Hair follicular keratinocyte (primary cell): Measurements from ENCODE around the gene TBC1D26. TPM values are rescaled to one million over a fixed set of nuclear protein-coding genes. Genes with fewer than 3 reads are reported as not detected.

Experiments used
- total RNA-seq: library from RNA; depleted of rRNA; stranded (reverse); fragments of >200 nt; gene quantifications from 2 replicates; pipeline ENCODE4 v1.2.3, GENCODE V29; 2015

TBC1D26 gene
- total RNA-seq = not detected in 2 replicates

DNA sequence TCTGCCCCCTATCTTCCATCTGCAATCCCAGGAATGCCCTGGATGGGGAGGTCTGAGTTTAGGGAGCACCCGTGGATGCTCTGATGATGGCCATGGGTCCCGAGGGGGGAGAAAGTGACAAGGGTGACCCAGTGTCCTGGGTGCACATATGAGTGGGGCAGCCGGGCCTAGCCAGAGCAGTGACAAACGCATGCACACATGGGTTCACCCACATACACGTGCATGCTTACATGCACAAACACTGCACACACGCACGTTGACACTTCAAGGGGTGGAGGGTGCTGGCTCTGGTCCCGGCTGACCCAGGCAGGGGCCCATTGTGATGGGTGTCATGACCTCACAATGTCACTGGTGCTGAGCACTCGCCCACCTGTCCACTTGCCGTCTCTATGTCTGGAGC, at the start of gene TBC1D26:
Gene TBC1D26 (plus strand): TSS at position 384 of the 400 bp plus-strand sequence. CDS start 3,066 bp downstream, outside the sequence.

DNA sequence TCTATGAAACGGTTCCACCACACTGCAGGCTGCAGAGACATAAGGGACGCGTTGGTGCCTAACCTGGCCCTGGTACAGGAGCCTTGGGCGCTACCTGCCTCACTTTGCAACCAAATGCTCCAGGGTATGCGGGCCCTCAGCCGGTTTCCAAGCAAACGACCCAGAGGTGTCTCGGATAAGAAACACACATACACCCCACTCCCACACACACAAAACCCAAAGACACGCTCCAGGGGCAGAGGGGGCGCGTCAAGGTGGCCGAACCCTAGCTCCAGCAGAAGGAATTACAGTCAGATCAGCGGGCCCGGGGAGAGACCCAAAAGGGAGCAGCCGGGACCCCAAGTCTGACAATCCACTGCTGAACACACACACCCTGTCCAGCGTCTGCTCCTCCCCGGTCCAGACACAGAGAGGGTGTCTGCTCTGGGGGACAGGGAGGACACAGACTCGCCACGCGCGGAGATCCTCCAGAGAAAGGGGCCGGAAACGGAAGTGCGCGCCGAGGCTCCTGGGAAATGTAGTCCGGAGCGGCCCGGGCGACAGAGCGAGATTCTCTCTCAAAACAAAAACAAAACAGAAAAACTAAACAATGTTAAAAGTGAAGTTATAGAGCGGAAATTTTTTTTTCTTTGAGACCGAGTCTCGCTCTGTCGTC, 48.1 kb upstream of the TBC1D26 start, which contains the start of gene TRIM16:
Gene TRIM16 (minus strand): TSS at position 488 of the 655 bp plus-strand sequence. CDS start 32,702 bp downstream, outside the sequence.

DNA sequence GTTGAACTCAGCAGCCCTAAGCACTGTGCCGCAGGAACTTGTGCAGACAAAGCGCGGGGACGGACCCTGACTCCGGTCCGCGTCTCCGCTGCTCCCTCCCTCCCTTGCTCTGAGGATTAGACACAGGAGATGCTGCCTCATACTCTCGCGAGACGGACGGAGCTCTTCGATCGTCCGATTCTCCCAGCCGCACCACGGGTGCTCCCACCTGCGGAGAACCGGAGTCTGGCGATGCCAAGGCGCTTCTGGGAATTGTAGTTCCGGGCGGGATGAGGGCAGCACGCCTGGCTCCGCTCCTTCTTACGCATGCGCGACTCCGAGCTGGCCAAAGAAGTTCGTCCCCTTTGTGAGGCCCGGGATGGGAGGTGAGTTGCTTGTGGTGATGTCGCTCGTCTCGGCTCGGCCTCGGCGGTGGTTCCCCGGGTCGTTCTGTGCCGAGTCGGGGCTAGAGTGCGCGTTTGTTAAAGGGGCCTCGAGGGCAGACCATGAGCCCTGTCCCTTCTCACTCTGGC, 32.6 kb upstream of the TBC1D26 start, which contains the start of gene ZNF286A:
Gene ZNF286A (plus strand): TSS at position 340 of the 512 bp plus-strand sequence. CDS start 578 bp downstream, outside the sequence.

Other genes with a start within 250 kb of the TBC1D26 start
- 2.7 and 5.8 TPM in 2 replicates for gene TVP23C, start 168.8 kb upstream of the TBC1D26 start, total RNA-seq
- 0.08 and 0.53 TPM in 2 replicates for gene FBXW10B, start 112.6 kb upstream of the TBC1D26 start, total RNA-seq
- 36.9 and 49.8 TPM in 2 replicates for gene TRIM16, start 48.0 kb upstream of the TBC1D26 start, total RNA-seq
- 31.2 and 44.0 TPM in 2 replicates for gene ZNF286A, start 32.5 kb upstream of the TBC1D26 start, total RNA-seq
- gene ADORA2B, start 212.8 kb downstream of the TBC1D26 start, total RNA-seq = 53.3 and 69.1 TPM in 2 replicates